ENCODE data around the gene SLC19A1. TPM values are rescaled to one million over a fixed set of nuclear protein-coding genes. Genes with fewer than 3 reads are reported as not detected.
"Not testable (repeated sequence)": the region's sequence is repeated elsewhere in the genome, so short reads cannot be mapped to it uniquely, and the experiment has no call there.

Gene SLC19A1
- polyA plus RNA-seq, 3 donors = 42.2 to 51.1 (median 50.2) TPM

DNA sequence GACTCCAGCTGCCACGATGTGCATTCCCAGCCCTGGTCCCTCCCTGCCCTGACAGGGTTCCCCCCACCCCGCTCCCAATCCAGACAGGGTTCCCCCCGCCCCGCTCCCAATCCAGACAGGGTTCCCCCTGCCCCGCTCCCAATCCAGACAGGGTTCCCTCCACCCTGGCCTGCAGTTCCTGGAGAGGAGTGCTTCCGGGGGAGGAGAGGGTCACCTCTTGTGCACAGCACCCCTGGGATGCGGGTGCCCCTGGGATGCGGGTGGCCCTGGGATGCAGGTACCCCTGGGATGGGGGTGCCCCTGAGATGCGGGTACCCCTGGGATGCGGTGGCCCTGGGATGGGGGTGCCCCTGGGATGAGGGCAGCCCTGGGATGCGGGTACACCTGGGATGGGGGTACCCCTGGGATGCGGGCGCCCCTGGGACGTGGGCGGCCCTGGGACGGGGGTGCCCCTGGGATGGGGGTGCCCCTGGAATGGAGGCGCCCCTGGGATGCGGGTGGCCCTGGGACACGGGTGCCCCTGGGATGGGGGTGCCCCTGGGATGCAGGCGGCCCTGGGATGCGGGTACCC, 36.7 kb upstream of the SLC19A1 start:
- no peak for DNase-seq

DNA sequence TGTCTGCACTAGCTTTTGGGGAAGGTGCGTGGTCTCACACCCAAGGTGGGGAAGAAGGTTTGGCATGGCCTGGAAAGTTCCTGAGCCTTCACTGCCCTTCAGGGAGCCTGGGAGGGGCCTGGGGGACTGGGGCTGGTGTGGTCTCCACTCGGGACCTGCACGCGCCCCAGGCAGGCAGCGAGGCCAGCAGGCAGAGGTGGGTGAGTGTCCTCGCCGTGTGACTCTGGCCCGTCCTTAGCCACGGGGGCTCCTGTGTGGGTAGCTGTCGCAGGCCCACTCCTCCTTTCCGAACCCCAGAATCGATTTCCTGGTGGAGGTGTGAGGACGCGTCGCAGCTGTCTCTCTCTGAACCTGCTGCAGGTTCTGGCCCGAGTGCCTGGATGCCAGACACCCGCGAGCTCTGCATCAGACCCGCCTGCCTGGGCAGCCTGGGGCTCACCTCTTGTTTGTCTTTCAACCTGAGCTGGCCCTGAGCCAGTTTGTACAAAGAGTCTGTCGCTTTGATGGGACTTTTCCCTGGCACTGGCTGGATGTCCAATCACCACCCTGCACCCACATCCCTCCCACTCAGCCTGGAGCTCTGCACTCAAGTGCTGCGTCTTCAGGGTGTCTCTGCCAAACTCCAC, 36.0 kb upstream of the SLC19A1 start:
- DNase-seq = no peak

DNA sequence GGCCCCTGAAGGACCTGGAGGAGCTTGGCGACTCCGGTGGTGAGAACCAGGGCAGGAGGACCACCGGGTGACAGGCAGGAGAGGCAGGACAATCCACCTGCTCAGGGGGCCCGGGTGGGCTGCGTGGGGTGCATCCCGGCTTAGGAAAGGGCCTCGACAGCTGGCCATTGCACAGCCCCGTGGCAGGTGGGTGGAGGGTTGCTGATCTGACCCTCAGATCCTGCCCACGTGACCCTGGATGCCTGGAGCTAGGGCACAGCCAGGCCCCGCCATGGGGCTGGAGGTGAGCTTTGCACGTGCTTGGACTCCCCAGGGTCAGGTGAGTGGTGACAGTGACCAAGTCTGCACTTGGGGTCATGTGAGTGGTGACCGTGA, 35.5 kb upstream of the SLC19A1 start:
- no peak for DNase-seq

DNA sequence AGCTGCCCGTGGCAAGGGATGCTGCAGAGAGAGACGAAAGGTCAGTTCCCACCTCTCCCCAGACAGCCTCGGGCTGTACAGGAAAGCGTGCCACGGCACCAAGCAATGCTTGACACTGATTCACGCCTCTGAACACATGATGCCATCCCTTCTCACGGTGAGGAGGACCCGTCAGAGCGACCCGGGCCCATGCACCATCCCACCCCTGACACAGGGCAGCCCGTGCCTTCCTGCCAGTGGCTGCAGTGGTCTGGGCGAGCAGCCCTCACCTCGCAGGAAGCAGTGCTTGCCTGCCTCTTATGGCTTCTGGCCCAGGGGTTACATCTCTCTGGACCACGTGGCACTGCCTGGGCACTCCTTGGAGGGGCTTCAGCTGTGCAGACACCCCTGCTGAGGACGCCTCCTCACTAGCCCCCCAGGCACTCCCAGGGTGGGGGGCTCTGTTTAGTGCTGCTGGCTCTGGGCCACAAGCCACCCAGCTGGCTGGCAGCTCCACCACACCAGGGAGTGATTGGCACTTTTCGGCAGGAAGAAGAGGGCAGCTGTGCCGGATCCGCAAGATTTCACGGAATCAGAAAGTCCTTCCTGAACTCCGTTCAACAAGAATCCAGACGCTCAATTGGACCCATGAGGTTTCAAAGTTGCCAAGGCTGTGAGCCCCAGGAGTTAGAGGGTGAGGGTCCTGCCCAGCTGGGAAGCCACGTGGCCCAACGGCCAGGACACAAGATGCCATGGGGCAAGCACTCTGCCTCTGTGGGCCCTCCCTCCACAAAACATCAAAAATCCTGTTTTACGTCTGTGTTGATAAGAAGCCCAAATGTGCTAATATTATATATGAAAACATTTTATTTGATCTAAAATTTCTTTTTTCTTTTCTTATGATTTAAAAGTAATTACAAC, 34.8 kb upstream of the SLC19A1 start:
- DNase-seq = no peak

DNA sequence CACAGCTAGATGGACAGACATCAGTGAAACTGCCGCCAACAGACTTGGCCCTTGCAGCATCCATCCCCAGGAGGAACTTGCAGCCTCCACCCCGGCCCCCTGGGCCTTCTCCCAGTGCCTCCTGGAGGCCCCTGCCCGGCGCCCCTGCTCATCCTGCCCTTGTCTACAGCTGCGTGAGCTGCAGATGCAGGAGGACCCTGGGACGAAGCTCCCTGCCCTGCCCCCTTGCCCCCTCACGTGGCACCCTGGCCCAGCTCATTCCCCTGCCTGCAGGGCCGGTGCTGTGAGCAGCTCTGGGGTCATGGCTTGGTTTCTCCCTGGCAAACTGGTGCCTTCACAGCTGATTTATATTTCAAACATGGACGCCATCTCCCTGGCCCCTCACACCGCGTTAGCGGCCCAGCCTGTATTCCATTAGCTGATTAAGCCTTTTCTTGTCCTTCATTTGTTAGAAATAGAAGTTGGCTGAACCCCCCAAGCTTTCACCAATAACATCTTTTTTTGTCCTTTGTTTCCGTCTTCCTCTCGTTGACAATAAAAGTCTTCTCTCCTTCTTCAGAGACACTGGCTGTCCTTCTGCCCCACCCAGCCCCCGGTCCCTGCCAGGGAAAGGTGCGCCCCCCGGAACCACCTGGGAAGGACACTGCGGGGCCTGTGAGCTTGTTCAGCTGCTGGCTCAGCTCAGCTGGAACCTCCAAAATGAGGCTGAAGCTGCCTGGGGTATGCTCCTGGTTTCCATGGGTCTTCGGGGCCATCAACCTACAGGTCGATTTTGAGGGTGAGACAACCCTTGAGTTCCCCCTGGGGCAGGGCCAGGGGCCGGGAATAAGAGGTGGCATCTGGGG, 34.0 kb upstream of the SLC19A1 start:
- no peak for DNase-seq

DNA sequence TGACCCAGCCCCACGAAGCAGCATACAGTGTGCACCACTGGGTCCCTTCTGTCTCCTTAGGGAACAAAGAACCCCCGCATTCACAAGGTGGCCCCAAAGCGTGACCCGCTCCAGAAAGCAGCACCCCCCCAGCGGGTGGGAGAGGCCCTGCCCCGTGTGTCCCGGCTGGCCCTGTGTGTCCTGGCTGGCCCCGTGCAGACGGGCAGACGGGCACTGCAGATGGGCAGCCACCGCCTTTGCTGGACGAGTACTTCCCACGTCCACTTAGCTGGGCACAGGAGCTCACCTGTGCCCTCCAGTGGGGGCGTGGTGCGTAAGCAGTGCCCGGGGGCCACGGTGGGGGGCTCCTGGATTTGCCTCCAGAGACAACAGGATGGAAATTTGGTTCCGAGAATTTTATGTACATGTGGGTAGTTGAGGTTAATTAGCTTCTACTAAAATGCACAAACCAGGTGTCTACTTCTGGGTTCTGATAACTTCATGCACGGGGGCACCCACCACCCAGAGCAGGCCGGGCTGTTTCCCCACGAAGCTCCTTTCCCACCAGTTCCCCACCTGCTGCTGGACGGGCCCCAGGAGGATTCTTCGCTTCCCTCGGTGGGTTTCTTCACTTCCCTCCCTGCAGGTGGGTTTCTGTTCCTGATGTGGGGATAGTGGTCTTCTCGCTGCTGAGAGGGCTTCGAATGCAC, 33.2 kb upstream of the SLC19A1 start:
- DNase-seq = no peak

DNA sequence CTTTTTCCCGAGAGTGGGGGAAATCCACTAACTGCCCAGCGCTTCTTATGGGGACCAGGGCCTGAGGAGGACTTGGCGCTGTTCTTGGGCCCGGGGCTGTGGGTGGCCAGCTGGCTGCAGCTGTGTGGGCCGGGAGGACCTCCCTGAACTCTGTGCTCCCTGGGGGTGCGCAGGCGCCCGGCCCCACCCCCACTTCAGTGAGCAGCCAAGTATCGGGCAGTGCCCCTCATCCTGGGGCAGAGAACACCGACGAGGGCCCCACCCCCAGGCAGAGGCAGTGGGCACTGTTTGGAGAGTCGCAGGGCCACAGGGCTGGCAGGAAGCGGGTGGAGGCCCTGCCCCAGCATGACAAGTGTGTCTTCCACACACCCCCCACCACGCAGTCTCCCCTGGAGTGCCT, 32.5 kb upstream of the SLC19A1 start:
- DNase-seq = no peak

DNA sequence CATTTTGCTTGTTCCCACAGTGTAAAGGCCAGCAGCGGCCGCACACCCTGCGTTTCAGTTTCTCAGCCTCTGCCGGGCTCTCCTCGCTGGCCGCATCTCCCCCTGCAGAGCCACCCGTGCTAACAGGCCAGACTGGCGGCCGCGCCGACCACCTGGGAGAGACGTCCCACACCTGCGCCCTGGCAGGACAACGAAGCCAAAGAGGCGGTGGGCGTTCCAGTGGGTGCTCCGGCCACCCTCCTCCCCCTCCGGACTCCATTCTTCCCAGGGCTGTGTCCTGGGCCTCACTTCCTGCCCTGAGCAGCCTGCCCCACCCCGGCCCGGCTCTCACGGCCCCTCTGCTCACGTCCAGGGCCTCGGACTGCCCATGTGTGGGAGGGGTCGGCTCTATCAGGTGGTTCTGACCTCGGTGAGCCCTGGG, 31.9 kb upstream of the SLC19A1 start:
- DNase-seq = no peak

DNA sequence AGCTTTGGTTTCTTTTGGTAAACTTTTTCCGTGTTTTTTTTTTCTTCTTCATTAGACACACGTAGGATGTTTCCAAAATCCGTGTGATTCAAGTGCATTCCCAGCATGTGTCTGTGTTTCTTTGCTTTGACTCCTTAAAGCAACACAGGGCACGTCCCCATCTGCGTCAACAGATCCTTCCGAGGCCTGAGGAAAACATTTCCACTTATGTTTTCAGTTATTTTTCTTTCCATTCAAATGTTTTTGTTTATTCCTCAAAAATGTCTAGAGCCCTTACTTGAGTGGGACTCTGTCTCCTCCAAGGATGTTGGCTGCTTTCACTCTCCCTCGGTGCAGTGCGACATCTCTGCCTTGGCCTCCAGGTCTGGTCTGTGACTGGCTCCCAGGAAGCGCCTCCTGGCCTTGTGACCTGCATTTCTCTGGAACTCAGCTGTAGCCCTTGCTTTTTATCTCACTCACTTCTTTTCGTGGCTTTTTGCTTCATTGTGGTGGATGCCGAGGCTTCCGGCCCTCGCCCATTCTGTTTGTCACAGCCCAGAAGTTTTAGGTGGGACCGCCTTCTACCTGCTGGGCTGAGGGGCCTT, 31.3 kb upstream of the SLC19A1 start:
- no peak for DNase-seq

DNA sequence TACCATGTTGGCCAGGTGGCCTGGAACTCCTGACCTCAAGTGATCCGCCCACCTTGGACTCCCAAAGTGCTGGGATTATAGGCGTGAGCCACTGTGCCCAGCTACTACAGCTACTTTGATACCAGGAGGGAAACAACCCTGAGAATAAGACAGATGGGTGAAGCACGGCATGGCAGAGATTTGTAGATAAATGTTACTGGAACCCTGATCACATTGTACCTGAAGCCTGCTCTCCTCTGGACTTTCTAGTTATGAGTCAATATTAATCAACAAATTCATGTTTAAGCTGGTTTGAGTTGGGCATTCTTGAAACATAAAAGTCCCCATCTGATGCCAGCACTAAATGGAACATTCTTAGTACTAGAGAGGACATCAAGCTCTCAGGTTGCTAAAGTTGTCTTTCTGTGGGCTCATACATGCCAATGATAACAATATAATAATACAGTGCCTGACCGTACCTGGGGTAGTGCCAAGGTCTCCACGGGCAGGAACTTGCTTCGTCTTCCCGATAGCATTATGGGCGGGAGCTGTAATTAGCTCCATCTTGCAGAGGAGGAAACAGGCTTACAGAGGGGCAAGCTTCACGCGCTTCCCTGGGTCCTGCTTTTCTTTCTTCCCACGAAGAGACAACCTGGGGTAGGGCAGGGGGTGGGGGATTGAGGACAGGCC, 30.7 kb upstream of the SLC19A1 start:
- no peak for DNase-seq

DNA sequence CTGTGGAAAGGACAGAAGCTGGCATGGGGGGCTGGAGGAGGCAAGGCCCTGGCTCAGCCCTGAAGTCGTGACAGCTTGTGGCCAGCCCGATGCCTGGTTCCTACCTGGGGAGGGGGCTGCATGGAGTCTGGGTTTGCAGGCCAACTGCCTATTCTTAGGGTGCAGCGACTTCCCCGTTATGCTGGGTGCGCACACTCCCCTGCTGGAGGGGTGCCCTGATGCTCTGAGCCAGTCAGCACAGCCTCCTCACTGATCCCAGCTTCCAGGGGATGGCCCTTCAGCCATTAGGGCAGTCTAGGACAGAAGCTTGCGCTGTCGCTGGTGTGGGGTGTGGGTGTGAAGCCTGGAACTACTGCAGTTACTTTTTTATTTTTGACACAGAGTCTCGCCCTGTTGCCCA, 30.0 kb upstream of the SLC19A1 start:
- DNase-seq = no peak

DNA sequence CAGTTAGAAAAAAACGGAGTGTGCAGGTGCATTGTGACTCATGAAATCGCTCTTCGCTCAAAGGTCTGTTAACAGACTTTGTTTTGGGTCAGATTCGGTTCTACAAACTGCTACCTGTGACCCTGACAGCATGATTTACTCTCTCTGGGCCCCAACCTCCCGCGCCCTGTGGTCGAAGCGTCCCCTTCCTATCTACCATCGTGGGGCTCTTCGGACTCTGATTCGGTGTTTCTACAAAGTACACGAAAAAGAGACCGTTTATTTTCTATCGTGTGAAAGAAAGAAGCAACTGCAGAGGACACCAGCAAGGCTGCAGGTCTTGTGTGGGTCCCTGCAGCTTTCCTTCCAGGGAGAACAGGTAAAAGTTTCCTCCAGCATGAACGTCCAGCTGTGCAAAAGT, 29.4 kb upstream of the SLC19A1 start:
- DNase-seq = no peak

DNA sequence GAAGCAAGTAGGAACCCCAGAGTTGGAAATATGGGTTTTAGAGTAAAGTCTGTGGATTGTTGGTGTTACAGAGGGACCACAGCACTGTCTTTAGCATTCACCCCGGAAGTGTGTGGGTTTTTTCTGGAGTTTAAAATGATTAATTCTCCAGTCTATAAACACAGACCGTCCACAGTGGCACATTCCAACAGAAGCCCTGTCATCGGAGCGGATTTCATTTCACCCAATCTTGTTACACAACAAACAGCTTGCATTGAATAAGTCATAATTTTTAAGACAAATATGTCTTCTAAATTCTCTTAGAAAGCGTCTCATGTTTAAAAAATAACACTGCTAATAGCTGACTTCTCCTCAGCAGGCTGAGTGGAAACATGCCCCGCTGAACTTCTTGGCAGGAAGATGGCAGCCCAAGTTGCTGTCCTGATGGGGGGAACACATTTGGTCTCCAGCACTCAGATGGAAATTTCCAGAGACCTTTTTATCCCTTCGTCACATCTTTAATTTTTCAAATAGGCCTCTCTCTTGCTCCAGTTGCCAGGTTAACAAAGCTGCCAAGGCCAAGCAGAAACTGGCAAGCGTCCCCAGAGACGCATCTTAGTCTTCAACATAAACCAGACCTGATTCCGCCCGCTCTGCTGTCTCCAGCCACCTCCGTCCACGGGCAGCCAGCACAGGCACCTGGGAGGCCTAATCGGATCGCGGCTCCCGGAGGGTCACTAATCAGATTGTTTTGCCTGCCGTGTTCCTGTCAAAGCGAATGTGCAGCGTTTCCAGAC, 28.8 kb upstream of the SLC19A1 start:
- DNase-seq = no peak

DNA sequence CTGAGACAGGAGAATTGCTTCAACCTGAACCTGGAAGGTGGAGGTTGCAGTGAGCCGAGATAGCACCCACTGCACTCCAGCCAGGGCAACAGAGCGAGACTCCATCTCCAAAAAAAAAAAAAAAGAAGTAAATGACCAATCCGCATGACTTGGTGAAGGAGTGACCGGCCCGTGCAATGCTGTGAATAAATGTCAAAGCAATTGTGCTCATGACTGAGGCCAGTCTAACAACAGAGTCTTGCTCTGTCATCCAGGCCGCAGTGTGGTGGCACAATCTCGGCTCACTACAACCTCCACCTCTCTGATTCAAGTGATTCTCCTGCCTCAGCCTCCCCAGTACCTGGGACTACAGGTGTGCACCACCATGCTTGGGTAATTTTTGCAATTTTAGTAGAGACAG, 27.8 kb upstream of the SLC19A1 start:
- DNase-seq = no peak

DNA sequence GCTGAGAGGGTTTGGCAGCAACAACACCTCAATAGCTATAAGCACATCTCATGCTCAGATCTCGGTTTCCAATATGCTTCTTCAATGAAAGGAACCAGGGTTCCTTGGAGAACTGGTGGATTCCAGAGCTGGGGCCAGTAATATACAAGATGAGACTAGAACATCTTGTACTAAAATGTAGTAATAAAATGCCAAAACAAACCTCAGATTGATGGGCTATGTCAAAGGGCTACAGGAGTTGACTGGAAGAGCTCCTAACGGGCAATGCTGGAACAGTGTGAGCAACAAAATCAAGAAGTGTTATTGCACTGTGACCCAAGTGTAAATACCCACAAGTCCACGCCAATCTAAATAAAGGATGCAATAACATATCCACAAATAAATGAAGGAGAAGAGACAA, 26.1 kb upstream of the SLC19A1 start:
- DNase-seq = no peak

DNA sequence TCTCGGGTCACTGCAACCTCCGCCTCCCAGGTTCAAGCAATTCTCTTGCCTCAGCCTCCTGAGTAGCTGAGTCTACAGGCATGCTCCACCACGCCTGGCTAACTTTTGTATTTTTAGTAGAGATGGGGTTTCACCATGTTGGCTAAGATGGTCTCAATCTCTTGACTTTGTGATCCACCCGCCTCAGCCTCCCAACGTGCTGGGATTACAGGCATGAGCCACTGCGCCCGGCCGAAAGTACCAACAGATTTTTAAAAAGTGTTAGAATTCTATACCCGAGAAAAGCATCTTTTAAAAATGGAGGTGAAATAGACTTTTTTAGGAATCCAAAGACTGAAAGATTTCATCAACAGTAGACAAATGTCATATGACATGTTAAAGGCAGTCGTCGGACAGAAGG, 21.9 kb upstream of the SLC19A1 start:
- not testable (repeated sequence) for DNase-seq

DNA sequence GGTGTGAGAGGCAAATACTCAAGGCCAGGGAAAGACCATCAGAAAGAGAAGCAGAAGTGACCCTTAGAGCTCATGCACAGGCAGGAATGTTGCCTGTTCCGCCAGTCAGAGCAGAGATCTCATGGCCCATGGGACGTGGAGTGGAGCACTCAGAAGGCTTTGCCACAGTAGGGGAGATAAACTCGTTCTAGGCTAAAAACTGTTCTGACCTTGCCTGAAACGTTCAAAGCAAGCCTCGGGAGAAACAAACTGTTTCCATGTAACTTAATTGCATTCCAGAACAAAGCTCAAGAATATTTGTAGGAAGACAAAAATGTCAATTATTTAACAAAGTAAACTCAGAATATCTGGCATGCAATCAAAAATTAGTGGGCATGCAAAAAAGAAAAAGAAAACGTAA, 20.7 kb upstream of the SLC19A1 start:
- no peak for DNase-seq

DNA sequence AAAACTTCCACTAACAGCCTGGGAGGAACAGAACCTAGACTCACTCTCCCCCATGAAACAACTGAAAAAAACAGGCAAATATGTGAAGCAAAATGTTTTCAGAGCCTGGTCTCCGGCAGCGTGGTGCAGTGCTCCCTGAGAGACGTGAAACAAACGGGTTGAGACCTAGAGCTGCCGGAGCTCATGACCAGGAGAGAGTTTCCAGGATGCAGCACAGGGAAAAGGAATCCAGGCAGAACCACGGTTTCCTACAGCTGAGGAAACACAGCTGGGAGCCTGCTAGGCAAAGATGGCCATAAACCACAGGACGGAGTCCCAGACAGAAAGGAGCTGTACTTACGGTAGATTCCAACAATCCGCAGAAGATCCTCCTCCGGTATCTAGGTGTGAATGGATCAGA, 20.2 kb upstream of the SLC19A1 start:
- DNase-seq = peak; percentile 30

DNA sequence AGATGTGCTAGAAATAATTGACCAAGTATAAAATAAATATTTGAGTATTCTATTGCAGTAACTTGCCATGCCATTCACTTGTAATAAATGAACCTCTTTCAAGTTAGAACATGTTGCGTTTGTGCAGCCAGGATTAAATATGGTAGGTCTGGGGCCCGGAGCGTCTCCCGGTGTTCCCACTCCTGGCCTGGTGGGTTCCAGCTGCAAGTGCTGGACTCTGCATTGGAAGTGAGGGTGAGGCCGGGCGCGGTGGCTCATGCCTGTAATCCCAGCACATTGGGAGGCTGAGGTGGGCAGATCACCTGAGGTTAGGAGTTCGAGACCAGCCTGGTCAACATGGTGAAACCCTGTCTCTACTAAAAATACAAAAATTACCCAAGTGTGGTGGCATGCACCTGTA, 19.0 kb upstream of the SLC19A1 start:
- not testable (repeated sequence) for DNase-seq

Data from renal pelvis (tissue), 4 donors.